Activated CD4-positive, CD25-positive, alpha-beta regulatory T cell (primary cell): Measurements from ENCODE around the gene ACACA.

ENCODE experiments used
- DNase-seq, 4 experiments: peaks; one replicate each; lab custom pipeline; 2025; lab: John Stamatoyannopoulos, UW

ACACA gene

DNA sequence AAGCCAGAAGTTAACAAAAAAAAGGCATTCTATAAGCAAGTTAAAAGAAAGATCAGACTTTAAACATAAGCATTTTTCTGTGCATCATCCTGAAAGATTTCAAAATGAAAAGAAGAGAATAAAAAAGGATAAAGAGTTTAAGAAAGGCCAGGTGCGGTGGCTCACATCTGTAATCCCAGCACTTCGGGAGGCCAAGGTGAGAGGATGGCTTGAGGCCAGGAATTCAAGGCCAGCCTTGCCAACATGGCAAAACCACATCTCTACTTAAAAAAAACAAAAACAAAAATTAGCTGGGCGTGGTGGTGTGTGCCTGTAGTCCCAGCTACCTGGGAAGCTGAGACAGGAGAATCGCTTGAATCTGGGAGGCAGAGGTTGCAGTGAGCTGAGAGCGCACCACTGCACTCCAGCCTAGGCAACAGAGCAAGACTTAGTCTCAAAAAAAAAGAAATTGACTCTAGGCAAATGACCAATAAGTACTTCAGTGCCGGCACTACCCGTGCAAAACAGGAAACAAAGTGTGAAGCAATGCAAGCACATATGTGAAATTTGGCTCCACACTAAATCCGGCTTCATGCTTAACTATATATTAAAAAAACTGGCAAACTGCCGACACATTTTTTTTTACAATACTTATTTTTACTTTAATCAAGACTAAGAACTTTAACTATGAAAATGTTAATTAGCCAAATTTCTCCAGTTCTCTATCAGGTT lies 114.1 kb downstream of the ACACA start:
- DNase-seq: no peak

DNA sequence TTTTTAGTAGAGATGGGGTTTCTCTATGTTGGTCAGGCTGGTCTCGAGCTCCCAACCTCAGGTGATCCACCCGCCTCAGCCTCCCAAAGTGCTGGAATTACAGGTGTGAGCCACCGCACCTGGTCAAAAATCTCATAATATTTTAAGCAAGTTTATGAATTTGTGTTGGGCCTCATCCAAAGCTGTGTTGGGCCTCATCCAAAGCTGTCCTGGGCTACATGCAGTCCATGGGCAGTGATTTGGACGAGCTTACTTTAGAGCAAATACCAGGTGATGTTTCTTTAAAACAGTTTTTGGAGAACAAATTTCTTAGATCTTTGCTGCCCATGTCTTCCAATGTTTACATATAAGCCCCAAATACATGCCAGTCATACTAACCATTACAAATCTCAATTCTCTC lies 115.3 kb downstream of the ACACA start:
- no peak for DNase-seq

DNA sequence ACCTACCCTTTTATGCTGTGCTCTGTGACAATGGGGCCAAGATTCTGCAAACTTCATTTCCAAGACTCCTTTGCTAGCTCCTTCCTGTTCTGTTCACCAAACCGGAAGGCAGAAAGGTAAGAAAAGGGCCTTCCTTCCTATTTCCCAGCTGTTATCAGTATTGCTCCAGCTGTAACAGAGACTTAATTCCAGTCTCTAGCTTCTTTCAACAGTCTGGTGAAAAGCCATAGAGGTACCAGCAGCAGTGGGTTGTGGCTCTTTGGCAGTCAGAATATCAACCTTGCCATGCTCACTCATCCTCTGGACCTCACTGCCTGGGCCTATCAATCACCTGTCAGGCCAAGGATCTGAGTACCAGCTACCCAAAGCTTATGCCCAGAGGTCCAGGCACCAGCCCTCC lies 120.2 kb downstream of the ACACA start:
- DNase-seq: no peak

DNA sequence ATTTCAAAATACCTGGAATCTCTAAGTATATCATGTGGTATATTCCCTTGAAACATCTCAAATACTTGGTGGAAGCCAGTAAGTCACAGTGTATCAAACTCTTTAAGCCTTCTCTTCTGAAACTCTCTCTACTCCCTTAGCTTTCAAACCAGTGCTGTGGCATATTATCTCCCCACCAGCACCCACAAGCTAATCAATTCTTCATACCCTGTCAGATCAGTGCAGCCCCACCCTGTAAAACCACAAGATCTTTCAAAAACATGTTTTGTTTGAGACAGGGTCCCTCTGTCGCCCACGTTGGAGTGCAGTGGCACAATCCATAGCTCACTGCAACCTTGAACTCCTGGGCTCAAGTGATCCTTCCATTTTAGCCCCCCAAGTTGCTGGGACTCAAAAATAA lies 122.4 kb downstream of the ACACA start:
- DNase-seq: no peak

DNA sequence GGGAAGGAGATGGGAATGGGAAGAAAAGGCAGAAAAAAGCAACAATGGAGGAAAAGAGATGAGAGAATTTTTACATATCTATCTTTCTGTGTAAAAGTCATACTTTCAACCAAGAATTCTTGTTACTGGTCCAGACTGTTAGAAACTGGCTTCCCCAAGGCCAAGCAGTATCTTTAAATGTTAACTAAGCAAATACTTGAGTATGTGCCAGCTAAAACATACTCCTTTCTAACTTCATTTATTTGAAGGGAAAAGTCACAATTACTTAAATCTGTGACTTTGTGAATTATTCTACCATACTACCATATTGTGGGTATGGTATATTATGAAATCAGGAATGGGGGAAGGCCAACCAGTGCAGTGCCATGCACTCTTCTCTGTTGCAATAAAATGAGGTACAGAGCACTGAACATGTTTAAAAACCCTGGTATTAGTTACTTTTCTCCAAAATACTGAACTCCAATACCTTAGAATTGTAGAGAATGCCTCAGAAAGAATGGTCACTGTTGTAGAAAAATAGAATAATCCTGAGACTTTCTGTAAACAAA lies 123.1 kb downstream of the ACACA start:
- DNase-seq: no peak

DNA sequence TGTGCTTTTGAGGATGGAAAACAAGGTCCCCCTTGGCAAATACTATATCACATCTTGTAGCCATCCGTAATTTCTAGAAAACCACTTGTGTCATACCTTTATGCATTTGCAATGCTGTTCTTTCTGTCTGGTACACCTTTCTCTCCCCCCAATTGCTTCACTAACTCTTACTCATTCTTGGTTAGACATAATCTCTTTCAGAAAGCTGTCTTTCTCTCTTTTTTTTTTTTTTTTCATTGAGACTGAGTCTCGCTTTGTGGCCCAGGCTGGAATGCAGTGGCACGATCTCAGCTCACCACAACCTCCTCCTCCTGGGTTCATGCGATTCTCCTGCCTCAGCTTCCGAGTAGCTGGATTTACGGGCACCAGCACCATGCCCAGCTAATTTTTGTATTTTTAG lies 125.8 kb downstream of the ACACA start:
- DNase-seq: no peak

DNA sequence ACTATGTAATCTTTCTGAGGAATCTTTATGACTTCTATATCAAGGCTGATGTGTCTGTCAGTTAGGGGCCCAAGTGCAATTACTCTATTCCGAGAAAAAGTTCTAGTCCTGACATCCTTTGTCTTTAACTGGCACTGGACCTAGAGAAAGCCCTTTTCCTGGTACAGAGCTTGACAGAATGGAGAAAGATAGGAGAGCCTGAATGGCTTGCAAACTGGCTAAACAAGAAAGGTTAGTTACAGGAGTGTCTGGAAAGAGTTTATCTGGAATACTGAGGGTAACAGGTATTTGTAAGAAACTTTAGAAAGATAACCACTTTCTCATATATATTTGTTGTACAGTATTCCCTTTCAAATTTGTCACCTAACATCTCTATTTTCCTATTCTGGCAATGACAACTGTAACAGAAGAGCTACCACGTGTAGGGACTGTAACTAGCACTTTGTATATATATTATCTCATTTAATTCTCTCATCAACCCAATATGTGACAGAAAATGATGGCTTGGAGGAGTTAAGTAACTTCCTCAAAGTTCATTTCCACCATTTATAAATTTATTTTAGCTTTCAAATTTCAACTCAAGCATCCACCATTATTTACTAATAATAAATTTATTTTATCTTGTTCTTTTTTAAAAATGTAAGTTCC lies 128.3 kb downstream of the ACACA start:
- no peak for DNase-seq

DNA sequence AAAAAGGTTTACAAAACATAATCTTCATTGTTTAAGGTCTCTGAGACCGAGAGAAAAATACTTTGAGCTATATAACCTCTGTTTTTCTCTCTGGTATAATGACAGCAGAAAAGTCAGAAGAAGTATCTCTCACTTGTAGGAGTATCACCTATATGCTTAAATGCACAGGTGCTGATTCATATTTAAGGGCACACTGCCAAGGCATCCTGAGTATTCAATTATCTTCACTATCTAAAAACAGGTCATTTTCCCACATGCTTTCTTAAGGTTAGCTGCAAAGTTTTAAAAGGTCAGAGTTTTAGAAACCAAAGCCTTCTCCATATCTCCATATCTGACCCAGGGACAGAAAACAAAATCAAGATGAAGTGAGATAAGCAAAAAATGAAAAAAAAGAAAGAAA lies 130.2 kb downstream of the ACACA start:
- no peak for DNase-seq

DNA sequence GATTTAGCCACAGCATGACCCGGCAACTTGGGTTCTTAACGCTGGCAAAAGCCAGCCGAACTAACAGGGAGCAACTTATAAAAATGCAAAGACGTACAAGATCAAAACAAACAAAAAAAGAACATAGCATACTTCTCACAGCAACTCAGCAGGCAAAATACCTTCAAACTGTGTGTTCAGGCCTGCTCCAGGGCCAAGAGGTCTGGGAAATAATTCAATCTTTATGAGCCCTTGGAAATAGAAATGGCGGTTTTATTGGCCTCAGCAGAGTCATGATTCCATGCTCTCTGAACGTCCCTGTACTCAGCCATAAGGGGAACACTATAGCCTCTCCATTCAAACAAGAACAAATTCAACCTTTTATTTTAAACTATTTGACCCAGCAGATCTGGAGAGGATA lies 132.2 kb downstream of the ACACA start:
- no peak for DNase-seq

DNA sequence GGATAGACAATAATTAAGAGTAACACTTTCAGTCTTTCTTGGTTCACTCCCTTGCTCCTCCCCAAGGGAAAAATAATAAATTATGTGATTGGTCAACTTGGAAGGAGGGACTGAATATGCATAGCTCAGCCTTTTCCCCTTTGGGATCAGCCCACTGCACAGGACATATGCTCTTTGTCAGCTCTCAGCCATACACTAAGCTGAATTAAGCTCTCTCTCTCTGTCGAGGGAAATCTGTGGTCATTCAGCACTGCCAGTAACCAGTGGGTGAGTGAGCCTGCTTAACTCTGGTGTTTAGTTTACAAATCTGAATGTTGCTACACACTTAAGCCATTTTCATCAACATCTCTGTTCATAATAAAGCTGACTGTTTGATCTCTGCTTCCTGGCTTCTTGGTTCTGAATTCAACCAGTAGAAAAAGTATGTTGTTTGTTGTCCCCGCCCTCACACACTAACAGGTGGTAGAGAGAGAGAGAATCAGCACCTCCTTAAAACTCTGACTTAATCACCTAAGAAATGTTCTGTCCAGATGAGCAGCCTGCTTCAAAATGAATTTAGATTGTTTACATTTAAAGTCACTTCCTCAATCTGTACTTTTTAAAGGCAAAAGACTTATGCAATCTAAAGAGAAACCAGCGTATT lies 133.1 kb downstream of the ACACA start:
- no peak for DNase-seq

DNA sequence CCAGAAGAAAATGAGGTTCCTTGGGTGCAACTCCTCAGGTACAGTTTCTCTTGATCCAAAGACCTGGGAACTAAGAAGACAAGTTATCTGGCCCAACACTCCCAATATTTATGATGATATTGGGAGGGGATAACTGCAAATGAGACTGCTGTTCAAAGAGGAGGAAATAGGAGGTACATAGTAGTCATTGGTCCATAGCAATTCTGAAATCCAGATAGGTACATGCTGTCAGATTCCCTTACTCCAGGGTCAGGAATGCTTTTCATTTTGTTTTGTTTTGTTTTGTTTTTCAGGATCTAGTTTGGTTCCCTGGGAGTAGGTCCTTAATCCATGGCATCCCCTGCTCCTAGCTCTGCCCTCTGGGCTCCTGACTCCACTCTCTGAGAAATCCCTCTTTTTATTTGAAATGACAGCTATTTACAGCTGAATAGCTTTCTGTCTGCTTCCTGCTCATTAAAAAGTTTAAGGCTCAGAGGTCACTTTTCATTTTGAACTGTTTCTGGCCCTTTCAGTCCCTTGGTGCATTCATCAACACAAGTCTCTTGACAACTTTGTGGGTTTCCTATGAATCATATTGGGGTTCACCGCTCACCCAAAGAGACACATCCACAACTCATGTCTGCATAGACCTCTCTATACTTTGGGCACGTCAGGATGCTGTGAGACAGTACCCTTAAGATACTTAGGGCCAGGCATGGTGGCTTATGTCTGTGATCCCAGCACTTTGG lies 141.0 kb downstream of the ACACA start:
- no peak for DNase-seq

DNA sequence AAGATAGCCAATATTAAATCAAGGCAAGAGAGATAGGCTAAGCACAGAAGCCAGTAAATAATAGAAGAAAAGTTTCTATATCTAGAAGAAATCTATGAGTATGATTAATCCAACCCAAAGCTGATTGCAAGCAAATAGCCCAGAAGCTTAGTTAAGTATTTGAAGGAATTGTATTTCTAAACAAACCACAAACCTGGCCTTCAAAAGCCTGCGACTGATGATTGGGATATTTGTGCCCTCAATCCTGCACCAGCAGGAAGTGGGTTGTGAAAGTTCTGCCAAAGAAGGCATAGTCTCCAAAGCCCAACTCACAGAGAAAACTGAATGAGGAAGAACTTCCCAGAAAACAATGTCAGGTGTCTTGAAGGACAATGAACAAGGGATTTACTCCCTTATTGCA lies 145.3 kb downstream of the ACACA start:
- DNase-seq: no peak

DNA sequence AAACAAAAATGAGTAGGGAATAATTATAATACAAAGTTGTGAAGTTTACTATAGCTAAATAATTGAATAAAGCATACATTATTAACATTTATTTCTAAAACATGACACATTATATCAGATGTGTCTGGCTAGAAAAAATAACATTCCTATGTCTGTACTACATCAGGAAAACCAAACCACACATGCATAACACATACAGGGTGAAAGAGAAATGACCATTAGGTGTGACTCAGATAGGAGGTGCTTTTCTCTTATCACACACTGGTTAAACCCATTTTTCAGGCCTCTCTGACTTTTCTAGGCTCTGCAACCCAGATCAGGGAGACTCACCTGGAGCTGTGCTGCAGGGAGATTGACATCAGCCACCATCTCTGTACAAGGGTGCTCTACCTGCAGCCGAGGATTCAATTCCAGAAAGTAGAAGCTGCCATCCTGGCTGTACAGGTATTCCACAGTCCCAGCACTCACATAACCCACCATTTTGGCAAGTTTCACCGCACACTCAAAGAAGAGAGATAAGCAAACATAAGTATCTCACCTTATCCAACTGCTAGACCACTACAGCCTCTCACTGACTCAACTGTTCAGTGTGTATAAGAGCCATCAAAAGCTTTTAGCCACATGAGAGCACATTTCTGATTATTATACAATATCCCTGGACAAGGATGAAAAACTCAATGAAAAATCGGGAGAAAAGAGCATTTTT lies 147.5 kb downstream of the ACACA start:
- no peak for DNase-seq

DNA sequence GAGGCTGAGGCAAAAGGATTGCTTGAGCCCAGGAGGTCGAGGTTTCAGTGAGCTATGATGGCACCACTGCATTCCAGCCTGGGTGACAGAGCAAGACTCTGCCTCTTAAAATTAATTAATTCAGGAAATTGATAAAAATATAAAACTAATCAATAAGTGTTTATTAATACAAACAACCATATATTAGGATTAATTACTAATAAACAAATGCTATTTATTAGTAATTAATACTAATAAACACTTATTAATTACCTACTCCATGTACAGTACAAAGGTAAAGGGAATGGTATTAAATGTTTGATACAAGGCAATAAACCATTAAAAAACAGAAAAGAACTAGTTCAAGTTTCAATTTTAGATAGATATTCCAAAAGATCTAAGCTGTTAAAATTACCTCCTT lies 150.0 kb downstream of the ACACA start:
- no peak for DNase-seq

DNA sequence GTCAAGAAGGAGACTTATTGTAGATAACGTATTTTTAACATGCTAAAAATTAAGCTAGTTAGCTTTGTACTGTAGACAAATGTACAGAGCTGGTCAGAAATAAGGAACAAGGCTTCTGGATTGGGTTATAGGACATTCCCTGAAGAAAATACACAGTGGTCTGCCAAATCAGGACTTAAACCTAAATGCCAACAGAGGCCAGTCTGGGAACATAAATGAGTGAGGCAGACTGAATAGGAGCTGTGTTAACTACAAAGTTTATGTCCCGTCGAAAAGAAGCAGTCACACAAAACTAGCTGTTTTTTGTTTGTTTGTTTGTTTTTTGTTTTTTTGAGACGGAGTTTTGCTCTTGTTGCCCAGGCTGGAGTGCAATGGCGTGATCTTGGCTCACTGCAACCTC lies 151.2 kb downstream of the ACACA start:
- DNase-seq: no peak

DNA sequence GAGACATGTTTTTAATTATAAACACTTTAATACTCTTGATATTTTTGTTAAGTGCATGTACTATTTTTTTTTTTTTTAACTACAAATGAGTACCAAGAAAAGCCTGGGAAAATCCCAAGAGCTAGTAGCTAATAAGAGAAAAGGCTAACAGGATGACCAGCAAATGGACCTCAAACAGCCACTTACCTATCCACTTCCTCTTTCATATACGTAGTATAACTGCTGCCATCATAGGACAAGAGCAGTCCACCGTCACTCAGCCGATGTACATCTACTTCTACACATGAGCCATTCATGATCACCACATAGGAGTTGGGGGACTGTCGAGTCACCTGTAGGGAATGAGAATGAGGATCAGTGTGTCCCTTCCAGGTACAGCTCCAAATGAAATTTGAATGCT lies 158.8 kb downstream of the ACACA start:
- no peak for DNase-seq

DNA sequence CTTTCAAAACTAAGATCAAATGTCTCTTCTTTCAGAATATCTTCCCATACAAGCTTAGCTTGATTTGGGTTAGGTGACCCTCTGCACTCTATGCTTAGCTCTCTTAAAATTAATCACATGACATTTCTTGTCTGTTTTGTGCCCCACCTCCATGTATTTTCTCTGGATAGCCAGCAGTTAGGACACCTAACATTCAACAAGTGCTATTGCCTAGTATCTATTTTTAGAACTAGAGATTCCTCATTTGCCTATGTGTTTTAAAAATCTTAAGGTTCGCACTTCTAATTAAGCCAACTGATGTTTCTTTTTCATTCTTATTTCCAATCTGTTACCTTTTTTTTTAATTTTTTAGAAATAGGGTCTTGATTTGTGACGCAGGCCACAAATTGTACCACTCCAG lies 160.6 kb downstream of the ACACA start:
- no peak for DNase-seq

DNA sequence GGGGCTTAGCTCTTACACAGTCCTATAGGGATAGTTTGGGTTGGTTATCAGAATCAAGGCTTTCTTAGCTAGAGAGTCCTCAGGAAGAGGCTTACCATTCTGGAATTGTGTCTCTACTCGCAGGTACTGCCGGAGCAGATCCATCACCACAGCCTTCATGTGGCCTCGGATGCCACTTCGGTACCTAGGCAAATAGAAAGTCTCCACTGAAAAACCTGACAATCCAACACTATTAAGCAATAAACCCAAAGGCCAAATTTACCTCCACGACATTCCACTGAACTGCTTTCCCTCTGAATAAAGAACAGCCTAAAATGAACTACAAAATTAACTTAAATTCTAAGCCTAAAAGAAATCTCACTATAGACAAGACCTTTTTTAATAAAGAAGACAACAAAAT lies 166.3 kb downstream of the ACACA start:
- DNase-seq: no peak

DNA sequence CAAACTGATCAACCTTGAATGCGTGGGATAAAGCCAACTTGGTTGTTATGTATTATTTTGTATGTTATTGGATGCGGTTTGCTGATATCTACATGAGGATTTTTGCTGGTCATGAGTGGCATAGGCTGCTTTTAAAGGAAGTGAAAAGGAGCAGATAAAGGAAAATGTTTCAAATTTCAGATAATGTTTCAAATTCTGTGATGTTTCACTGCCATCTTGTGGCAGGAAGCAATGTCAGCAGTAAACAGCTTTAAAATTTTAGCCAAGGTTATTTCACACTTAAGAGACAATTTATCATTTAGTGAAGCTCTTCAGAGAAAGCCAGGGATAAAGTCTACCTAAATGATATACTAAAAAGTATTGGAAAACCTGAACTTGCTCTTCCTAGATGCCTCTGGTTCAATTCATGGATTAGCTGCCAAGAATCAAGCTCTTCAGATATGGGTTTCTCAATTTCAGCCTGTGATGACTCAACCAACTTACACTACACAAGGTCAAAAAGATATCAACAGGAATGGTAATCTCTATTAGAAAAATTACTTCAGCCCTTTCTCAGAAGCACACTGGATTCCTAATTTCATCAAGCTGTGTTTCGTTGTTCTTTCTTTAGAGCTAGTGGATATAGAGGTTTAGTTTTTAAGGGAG lies 166.8 kb downstream of the ACACA start:
- no peak for DNase-seq

DNA sequence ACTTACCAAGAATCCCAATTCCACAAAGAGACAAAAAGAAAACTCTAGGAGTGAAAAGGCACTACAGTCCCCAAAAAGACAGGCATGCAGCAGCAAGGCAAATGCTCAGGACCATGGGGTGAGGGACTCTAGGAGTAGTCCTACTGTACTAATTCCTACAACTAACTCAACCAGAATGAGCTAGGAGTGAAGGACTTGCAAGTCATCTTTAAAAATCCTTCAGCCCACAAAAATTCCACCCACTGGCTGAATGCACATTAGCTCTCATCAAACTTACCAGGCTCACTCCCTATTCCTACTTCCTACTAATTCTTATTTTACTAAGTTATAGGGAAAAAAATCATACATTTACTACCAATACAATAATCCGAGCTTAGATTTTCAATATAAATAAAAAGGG lies 172.5 kb downstream of the ACACA start:
- DNase-seq: no peak

DNA sequence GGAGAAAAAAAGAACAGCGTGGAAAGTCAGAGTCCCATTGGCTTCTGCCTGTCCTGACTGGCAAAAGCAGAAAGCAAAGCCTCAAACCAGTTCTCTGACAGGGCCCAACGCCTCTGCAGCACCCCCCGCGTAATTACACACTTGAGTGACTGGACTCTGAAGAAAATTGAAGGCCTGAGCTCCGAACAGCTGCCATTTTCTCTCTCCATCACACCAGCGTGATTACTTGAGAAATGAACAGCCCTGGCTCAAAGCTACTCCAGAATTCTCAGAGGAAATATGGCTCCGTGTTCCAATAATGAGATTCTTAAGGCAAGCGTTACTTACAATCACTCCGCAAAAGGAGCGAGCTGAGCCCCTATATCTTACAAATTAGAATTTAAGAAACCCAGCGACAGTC lies 173.6 kb downstream of the ACACA start:
- no peak for DNase-seq

DNA sequence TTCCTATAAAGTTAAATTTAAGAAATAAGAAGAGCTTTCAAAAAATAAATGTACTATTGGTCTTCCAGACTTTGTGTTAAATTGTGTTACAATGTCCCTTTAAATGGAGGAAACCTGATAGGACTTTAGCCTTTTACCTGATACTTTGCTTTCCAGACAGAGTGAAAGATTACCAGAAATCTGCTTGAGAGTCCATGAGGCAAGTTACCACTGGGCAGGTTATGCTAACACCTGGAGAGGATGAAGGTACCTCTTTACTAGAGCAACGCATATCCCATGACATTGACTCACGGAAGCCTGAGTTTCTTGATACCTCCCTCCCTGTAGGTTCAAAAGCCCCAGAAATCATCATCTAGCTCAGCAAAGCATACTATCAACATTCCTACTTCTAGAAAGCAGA lies 174.7 kb downstream of the ACACA start:
- no peak for DNase-seq
